Activated CD4-positive, alpha-beta T cell treated with anti-CD3 and anti-CD28 coated beads, Interleukin-2, amount 50 U/mL, for 16 hours (primary cell): ENCODE results near the gene SLC28A2.
"Not testable (repeated sequence)": the region's sequence is repeated elsewhere in the genome, so short reads cannot be mapped to it uniquely, and the experiment has no call there.

Experiments
- DNase-seq: peaks from one replicate; pipeline ENCODE4 v3.0.0-alpha.2; 2020

The SLC28A2 gene, protein sequence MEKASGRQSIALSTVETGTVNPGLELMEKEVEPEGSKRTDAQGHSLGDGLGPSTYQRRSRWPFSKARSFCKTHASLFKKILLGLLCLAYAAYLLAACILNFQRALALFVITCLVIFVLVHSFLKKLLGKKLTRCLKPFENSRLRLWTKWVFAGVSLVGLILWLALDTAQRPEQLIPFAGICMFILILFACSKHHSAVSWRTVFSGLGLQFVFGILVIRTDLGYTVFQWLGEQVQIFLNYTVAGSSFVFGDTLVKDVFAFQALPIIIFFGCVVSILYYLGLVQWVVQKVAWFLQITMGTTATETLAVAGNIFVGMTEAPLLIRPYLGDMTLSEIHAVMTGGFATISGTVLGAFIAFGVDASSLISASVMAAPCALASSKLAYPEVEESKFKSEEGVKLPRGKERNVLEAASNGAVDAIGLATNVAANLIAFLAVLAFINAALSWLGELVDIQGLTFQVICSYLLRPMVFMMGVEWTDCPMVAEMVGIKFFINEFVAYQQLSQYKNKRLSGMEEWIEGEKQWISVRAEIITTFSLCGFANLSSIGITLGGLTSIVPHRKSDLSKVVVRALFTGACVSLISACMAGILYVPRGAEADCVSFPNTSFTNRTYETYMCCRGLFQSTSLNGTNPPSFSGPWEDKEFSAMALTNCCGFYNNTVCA

DNA sequence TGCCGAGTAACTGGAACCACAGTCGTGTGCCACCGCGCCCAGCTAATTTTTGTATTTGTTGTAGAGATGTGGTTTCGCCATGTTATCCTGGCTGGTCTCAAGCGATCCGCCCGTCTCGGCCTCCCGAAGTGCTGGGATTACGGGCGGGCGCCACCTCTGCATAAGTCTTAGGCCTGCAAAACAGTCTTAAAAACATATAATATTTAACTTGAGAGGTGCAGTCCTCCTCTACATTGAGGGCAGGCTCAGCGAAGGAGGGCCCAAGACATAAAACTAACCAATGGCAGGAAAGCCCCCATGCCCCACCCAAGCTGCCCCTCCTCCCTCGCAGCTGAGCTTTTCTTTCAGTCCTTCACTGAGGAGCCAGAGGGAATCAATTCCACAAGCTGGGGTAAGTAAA lies at the start of gene SLC28A2:
SLC28A2 (plus strand) TSS at position 347 of the 400 bp plus-strand sequence. CDS start 982 bp downstream, outside the sequence.
- DNase-seq = no peak

DNA sequence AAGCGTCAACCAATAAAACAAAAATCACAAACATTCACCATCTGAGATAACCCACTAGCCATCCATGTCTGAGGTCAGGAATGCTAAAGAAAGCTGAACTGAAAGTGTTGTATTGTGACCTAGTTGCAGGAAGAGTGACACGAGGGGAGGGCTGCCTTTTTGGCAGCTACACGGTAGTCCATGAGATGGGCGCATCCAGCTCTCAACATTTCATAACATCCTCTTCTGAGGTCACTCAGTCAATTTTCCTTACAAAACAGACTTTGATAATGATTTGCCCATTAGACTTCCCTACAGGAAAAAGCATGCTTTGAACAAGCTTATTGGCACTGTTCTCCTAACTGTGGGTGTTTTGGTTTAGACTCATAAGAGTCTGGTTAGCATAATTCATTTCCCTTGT lies 48.9 kb upstream of the SLC28A2 start:
- DNase-seq = no peak

DNA sequence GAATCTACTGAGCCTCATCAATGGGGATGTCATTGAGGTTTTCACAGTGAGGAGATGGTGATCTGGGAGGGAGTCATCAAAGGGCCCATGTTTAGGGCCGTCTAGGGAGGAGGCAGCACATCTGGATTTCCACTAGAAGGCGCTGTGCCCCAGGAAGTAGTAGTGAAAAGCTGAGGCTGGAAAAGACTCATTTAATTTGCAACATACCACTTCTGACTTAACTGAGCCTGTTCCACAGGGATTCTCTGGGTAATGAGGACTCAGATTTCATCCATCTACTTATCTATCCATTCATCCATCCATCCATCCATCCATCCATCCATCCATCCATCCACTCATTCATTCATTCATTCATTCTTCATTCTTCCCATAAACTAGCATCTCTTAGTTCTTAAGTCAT lies 46.8 kb upstream of the SLC28A2 start:
- peak; percentile 79 for DNase-seq

DNA sequence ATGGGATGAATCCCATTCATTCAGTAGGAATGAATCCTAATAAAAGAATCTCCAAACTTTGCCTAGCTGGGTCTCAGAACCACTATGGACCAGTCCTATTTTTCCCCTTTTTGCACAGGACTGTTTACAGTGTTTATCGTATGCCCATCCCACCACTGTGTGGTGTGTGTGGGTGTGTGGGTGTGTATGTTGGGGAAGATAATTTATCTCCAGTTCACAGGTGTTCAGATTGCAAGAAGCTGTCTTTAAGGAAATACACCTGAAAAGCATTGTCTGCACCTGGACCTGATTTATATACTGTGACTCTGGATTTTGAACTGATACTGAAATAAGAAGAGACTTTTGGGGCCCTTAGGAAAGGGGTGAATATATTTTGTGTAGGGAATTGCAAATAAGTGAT lies 39.5 kb upstream of the SLC28A2 start:
- DNase-seq = no peak

DNA sequence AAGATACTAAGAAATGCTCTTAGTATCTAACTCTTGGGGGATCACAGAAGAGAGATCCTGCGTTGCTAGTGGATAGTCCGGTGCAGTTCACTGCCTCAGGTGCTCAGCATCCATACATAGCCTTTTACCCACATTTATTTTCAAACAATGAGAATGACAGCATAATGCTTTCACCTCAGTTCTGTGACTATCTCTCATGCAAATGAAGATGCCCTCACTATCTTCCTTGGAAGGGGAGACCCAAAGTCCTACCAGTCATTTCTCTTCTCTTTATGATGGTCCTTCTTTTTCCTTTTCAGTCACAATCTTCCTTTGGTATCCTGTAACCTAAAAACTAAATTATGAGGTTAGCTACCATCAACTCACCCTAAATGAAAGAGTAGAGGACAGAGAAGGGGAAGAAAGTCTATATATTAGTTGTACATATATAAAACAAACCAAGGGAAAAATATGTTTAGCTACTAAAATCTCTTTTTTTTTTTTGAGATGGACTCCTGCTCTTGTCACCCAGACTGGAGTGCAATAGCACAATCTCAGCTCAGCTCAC lies 30.9 kb upstream of the SLC28A2 start:
- peak; percentile 10 for DNase-seq

DNA sequence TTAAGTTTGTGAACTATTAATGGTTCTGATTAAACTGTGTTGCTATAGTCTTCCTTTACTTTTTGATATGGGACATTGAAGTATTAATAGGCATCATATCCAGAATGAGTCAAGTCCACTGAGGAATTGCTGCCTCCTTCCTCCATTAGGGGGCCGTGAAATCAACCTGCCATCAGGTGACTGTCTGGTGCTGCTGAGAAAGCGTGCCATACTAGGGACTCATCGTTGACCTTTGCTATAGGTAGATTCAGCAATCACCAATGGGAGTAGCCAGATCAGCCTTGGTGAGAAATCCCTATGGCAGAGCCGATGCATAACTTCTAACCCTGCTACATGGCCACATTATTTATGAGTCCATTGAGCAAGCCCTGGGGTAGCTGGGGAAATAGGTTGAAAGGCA lies 30.1 kb upstream of the SLC28A2 start:
- no peak for DNase-seq

DNA sequence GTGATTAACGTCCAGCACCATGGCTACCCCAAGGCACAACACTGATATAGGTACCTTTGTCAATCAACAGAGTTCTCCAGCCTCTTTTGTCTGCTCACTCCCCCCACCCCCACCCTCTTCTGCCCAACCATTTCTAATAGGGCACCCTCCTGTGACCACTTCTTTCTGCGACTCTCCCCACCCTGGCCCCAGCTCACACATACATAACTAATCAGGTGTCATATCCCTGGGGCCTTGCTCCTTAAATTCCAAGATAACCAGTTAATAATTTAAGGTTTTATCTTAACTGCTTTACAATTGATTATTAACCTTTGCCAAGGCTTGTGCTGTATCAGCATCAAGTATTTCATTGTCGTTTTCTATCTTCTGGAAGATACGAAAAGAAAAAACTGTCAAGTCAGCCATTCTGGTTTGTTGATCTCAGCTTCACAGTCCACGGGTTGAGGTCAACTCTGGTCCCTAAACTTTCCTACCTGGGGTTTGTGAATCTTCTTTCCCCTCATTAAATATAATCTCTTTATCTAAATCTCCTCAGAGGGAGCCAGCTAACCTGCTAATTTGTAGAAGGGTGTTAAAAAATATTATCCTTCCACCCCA lies 27.3 kb upstream of the SLC28A2 start:
- no peak for DNase-seq

DNA sequence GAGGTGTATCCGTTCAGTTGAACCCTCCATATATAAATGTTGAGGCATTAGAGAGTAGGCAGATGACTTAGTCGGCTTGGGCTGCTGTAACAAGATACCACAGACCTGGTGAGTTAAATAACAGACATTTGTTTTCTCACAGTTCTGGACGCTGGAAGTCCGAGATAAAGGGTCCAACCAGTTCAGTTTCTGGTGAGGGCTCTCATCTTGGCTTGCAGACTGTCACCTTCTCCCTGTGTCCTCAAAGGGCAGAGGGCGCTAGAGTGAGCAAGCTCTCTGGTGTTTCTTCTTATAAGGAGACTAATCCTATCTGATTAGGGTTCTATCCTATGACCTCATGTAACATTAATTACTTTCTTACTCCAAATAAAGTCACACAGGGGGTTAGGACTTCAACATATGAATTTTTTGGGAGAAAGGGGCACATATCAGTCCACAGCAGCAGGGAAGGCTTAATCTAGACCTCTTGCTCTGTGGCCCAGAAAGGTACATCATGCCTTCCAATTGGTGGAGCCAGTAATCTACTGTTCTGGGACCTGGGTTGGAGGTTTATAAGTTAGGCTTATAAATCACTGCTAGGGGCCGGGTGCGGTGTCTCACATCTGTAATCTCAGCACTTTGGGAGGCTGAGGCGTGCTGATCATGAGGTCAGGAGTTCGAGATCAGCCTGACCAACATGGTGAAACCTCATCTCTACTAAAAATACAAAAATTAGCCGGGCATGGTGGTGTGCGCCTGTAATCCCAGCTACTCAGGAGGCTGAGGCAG lies 26.3 kb upstream of the SLC28A2 start:
- DNase-seq = no peak

DNA sequence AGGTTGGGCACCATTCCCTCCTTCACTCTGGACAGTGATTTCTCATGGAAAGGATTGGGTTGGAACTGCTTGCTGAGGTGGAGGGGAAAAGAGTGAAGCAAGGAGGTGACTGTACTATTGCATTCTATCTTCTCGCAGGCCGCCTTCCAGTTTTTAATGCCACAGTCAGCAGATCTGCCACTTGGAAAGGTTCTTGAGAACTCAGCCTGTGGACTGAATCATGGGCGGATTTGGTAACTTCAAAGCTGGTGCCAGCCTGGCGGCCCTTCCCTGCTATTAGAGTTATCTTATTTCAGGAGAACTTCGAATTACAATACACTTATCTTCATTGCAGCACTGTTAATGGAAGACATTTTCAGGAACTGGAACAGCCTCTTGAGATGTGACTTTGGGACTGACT lies 23.1 kb upstream of the SLC28A2 start:
- no peak for DNase-seq

DNA sequence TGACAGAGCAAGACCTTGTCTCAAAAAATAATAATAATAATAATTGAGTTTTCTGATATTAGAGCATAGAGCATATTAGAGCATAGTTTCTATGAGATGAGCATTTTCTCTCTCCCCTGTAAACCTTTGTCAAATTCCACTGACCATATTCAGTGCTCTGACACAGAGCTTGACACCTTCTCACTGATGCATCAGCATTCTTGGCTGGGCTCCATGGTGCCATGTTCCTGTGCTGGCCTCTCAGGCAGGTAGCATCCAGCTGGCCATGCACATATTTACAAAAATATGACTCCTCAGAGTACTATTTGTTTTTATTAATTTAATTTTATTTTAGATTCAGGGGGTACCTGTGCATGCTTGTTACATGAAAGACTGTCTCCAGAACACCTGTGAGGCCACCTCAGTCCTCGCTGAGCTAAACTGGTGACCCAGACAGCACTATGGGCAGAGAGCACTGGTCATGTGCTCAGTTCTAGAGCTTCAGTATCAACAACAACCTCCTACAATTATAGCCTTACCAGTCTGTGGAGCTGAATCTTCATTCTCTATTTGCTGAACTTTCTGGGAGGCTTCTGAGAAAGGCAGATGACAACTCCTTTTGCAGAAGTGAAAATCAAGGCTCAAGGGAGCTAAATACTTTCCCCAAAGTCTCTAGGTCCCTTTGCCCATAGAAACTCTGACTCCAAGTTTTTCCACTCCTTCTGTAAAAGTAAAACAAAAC lies 21.6 kb upstream of the SLC28A2 start:
- DNase-seq = no peak

DNA sequence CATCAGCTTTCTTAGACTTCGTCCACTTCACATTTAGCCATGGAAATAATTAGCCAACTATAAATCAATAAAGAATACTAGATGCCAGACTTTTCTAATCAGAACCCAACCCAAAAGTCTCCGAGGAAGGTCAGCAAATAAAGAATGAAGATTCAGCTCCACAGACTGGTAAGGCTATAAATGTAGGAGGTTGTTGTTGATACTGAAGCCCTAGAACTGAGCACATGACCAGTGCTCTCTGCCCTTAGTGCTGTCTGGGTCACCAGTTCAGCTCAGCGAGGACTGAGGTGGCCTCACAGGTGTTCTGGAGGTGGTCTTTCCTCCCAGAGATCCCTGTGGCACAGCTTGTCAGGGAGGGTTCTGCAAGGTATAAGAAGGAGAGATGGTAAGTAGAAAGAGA lies 20.9 kb upstream of the SLC28A2 start:
- DNase-seq = no peak

DNA sequence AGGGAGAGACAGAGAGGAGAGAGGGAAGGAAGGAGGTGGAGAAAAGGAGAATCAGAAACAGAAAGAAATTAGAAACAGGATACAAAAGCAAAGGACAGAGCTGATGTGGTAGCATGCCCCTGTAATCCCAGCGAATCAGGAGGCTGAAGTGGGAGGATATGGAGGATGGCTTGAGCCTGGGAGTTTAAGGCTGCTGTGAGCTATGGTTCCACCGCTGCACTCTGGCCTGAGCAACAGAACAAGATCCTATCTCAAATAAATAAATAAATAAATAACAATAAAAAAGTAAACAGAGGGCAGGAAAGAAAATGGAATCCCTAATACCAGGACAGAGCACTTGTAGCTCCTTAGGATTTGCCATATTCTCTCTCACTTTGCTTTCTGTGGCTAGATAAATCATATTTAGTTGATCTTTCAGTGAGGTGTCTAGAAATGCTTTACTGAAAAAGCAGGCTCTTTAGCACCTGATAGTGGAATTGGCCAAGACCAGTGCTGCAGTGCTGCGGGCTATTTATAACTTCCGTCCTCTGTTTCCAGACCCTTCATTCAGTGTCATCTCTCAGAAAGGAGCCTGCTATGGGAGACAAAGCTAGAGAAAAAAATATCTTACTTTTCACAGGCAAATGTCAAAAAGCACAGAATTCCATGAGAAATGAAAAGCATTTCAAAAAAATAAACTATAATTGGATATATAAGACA lies 20.0 kb upstream of the SLC28A2 start:
- DNase-seq = no peak

DNA sequence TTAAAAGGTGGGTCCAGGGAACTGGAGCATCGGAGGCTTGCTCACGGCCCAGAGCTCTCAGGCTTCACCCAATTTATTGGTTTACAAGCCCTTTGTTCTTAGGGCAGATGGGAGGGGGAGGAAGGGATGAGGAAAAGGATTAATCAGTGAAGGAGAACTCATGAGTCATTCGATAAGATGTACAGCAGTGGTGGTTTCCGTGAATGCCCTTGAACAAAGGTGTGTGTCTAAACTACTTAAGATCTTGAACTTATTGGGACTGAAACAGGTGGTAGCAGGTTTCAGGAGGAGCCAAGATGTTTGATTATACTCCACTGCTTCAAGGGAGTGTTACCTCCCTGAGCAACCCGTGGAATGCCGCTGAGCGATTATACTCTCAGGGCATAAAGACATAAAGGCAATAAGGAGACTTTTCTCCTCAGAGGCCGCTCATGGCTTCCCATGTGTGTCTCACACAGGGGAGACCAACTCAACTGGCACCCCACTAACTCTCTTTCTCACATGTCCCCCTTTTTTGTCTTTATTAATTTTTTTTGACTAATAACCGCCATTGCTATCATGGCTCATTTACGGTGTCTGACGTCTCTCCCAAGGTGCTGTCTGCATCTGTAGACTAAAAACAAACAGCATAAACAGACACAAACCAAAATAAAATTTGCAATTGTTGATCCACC lies 17.3 kb upstream of the SLC28A2 start:
- DNase-seq = no peak

DNA sequence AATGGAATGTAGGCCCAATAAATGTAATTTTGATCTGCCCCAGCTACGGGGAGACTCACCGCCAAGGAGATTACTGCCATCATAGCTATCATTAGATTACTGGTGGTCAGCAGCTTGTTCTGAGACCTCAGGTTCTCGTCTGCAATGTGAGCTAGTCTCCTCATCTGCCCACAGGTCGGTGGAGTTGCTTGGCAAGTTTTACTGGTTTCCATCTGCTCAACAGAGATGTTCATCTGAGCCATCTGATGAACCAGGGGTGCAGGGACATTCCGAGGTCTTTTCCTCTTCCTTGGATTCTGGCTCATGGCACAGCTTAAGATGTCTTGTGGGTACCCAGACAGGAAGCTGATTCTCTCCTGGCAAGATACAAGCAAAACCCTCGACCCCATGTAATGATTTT lies 15.2 kb upstream of the SLC28A2 start:
- DNase-seq = not testable (repeated sequence)

DNA sequence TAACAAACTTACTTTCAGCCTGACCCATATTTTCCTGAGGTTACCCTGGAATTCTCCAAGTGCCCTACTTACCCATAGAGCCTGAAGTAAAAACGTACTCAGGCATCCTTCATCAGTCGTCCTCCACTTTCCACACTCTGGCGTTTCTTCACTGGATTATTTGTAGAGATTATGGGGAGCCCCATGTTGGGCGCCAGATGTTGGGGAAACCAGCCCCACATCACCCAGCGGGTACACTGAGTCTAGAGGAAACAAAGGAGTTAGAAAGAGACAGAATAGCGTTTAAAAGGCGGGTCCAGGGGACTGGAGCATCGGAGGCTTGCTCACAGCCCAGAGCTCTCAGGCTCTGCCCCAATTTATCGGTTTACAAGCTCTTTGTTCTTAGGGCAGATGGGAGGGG lies 9.7 kb upstream of the SLC28A2 start:
- no peak for DNase-seq

DNA sequence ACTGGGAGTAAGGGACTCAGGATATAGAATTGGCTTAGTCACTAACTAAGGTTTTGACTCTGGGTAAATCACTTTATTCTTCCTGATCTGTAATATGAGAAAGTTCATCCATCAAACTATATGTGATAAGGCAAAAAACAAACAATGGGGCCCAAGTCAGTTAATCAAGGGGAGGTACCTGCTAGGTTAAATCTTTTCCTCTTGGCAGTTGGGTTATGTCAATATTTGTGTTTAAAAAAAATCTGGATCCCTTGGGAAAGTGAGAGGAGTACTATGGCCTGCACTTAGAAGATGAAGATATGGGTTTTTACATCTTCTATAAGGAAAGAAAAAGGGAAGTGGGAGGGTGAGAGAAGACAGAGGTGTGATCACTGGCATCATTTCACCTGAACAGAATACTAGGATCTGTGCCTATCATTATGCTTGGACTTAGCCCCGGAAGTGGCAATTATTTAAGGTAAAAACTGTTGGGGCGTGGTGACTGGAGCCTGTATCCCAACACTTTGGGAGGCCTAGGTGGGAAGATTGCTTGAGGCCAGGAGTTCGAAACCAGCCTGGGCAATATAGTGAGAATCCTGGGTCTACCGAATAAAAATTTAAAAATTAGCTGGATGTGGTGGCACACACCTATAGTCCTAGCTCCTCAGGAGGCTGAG lies 2.8 kb upstream of the SLC28A2 start:
- no peak for DNase-seq

DNA sequence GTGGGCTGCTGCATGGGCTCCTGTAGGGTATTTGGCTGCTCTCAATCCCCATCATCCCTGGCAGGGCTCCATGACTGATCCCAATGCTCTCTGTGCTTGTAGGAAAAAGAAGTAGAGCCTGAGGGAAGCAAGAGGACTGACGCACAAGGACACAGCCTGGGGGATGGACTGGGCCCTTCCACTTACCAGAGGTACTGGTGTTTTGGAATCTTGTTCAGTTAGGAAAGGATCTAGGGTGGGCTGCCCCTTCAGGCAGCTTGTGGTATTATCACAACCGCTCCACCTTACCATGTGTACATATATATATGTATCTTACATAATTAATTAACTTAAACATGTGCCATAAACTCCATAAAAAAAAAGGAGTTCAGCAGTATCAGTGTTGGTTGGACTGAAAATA lies 1.3 kb downstream of the SLC28A2 start:
- no peak for DNase-seq

DNA sequence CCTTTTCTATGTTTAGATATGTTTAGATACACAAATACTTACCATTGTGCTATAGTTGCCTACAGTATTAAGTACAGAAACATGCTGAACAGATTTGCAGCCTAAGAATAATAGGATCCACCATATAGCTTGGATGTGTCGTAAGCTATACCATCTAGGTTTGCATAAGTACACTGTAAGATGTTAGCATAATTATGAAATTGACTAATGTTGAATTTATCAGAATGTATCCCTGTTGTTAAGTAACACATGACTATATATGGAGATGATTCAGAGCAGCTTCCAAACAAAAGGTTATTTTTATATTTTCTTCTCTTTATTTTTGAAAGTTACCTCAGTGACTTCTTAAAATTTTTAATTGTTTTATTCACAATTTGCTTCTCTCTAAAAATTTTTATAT lies 2.4 kb downstream of the SLC28A2 start:
- DNase-seq = no peak

DNA sequence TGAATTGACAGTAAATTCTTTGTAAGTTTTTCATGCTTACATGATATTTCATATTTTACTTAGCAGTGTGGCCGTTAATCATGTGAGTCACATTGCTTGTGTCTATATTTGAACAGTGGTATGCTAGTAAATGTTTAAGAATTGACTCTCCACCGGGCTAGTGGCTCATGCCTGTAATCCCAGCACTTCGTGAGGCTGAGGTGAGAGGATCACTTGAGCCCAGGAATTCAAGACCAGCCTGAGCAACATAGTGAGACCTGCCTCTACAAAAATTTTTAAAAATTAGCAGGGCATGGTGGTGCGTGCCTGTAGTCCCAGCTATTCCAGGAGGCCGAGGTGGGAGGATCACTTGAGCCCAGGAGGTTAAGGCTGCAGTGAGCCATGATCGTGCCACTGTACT lies 2.8 kb downstream of the SLC28A2 start:
- DNase-seq = not testable (repeated sequence)

DNA sequence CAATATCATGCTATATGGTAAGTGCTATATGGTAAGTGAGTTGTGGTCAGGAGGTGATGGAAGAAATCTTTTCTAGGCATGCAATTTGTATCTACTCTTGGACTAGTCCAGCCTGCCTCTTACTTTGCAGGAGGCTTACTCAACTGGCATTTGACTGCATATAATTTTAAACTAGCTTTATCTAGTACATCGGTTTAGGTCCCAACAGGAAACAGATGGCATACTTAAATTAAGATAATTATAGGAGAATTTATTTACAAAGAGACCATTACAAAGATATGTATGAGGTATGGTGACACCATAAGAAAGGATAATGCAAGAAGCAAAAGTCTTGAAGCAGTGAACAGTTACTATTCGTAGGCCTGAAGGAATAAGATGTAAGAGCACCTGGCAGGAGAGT lies 7.8 kb downstream of the SLC28A2 start:
- no peak for DNase-seq
